Measurements from ENCODE around the gene CCDC150. TPM values are rescaled to one million over a fixed set of nuclear protein-coding genes. Genes with fewer than 3 reads are reported as not detected.
"Not testable (repeated sequence)": the region's sequence is repeated elsewhere in the genome, so short reads cannot be mapped to it uniquely, and the experiment has no call there.

The CCDC150 gene
- total RNA-seq, 1 donor from 2014 or later = 9.0 TPM

GRCh38 chr2:196630531-196630930 lies 9.0 kb upstream of the CCDC150 start:
- intact Hi-C loops (cut with micrococcal nuclease) = no loop called here

GRCh38 chr2:196635156-196635555 lies 4.4 kb upstream of the CCDC150 start:
- intact Hi-C loops (cut with micrococcal nuclease) = loop anchor here (5.0 kb wide), 2 partner anchors 568 to 817 kb away; partner anchors contain the start of genes COQ10B and DNAH7

- intact Hi-C loops (cut with micrococcal nuclease) = loop anchor here (1.0 to 5.0 kb wide), 7 partner anchors 46 to 1066 kb away; partner anchors contain the start of genes COQ10B, DNAH7, GTF3C3 and HECW2
Measured at GRCh38 chr2:196638765-196639164, 750 bp upstream of the CCDC150 start.

- intact Hi-C loops (cut with micrococcal nuclease) = no loop called here
Measured at GRCh38 chr2:196640031-196640548, 575 bp downstream of the CCDC150 start.

GRCh38 chr2:196649202-196649601 lies 9.7 kb downstream of the CCDC150 start:
- intact Hi-C loops (cut with micrococcal nuclease) = no loop called here

GRCh38 chr2:196651387-196652094 lies 12.0 kb downstream of the CCDC150 start:
- intact Hi-C loops (cut with micrococcal nuclease) = no loop called here

GRCh38 chr2:196652869-196653268 lies 13.4 kb downstream of the CCDC150 start:
- intact Hi-C loops (cut with micrococcal nuclease) = no loop called here

- intact Hi-C loops (cut with micrococcal nuclease) = no loop called here
Measured at GRCh38 chr2:196653843-196654242, 14.3 kb downstream of the CCDC150 start.

- intact Hi-C loops (cut with micrococcal nuclease) = no loop called here
Measured at GRCh38 chr2:196655761-196656160, 16.2 kb downstream of the CCDC150 start.

GRCh38 chr2:196657333-196657732 lies 17.8 kb downstream of the CCDC150 start:
- intact Hi-C loops (cut with micrococcal nuclease) = no loop called here

- intact Hi-C loops (cut with micrococcal nuclease) = no loop called here
Measured at GRCh38 chr2:196659844-196660243, 20.3 kb downstream of the CCDC150 start.

GRCh38 chr2:196660244-196660643 lies 20.7 kb downstream of the CCDC150 start:
- intact Hi-C loops (cut with micrococcal nuclease) = no loop called here

- intact Hi-C loops (cut with micrococcal nuclease) = no loop called here
Measured at GRCh38 chr2:196670342-196670741, 30.8 kb downstream of the CCDC150 start.

- intact Hi-C loops (cut with micrococcal nuclease) = no loop called here
Measured at GRCh38 chr2:196675963-196676362, 36.4 kb downstream of the CCDC150 start.

- intact Hi-C loops (cut with micrococcal nuclease) = no loop called here
Measured at GRCh38 chr2:196677404-196677803, 37.9 kb downstream of the CCDC150 start.

- intact Hi-C loops (cut with micrococcal nuclease) = no loop called here
Measured at GRCh38 chr2:196679368-196679767, 39.9 kb downstream of the CCDC150 start.

- intact Hi-C loops (cut with micrococcal nuclease) = no loop called here
Measured at GRCh38 chr2:196681510-196681909, 42.0 kb downstream of the CCDC150 start.

- intact Hi-C loops (cut with micrococcal nuclease) = no loop called here
Measured at GRCh38 chr2:196685792-196686191, 46.3 kb downstream of the CCDC150 start.

GRCh38 chr2:196686737-196687136 lies 47.2 kb downstream of the CCDC150 start:
- intact Hi-C loops (cut with micrococcal nuclease) = not testable (repeated sequence)

GRCh38 chr2:196696423-196697079 lies 57.0 kb downstream of the CCDC150 start:
- intact Hi-C loops (cut with micrococcal nuclease) = no loop called here

- intact Hi-C loops (cut with micrococcal nuclease) = no loop called here
Measured at GRCh38 chr2:196697825-196698224, 58.3 kb downstream of the CCDC150 start.

GRCh38 chr2:196702641-196703040 lies 63.1 kb downstream of the CCDC150 start:
- intact Hi-C loops (cut with micrococcal nuclease) = no loop called here

- intact Hi-C loops (cut with micrococcal nuclease) = no loop called here
Measured at GRCh38 chr2:196703695-196704094, 64.2 kb downstream of the CCDC150 start.

Data from T-helper 2 cell treated with Interferon-gamma antibody and Interleukin-4, amounts not matched to agents 100 ng/mL and 5 ng/mL, for 36 hours (primary cell).